H1 (cell line): Measurements from ENCODE around the gene LBX1. TPM values are rescaled to one million over a fixed set of nuclear protein-coding genes. Genes with fewer than 3 reads are reported as not detected.

Experiments used
- CTCF ChIA-PET: fragments of 300-600 bp; sonication (Branson Sonifier 250); formaldehyde crosslinking; loops from one replicate; lab custom pipeline; 2021; ENCODE audit not compliant: partially characterized antibody; lab: Charles Lee
- POLR2A ChIA-PET: fragments of 300-600 bp; sonication (Branson Sonifier 250); formaldehyde crosslinking; loops from one replicate; lab custom pipeline; 2021; ENCODE audit warnings: inconsistent platforms; ENCODE audit not compliant: partially characterized antibody; lab: Charles Lee
- DNase-seq, 2 experiments: peaks; one replicate each; pipeline versions ENCODE4 v3.0.0 to v3.0.0-alpha.2; 2010 to 2022; ENCODE audit warnings: low spot score in 2 of 2, low read depth in 1 of 2, mixed read lengths in 1 of 2
- FAIRE-seq: peaks from 2 replicates; lab custom pipeline; 2011; peaks lifted over from hg19 to GRCh38; lab: Jason Lieb, UNC
- H2AFZ ChIP-seq: 2 replicates; pipeline ENCODE4 v1.8.1; 2012; ENCODE audit warnings: low read length, inconsistent platforms
- H2AK5ac ChIP-seq: 2 replicates; pipeline ENCODE4 v1.6.1; 2013; ENCODE audit warnings: low read depth, low read length
- H2BK120ac ChIP-seq: replicated peaks from 2 replicates; pipeline ENCODE3; 2013; ENCODE audit warnings: low read depth, low read length, inconsistent platforms
- H2BK12ac ChIP-seq: 2 replicates; pipeline ENCODE4 v1.6.1; 2013; ENCODE audit warnings: low read depth, low read length
- H2BK15ac ChIP-seq: 2 replicates; pipeline ENCODE4 v1.6.1; 2013; ENCODE audit warnings: low read length
- H2BK20ac ChIP-seq: 2 replicates; pipeline ENCODE4 v1.6.1; 2013; ENCODE audit warnings: low read length
- H2BK5ac ChIP-seq: 2 replicates; pipeline ENCODE4 v1.6.1; 2013; ENCODE audit warnings: low read depth, low read length
- H3K14ac ChIP-seq: 2 replicates; pipeline ENCODE4 v1.6.1; 2013; ENCODE audit warnings: inconsistent platforms; ENCODE audit not compliant: insufficient read length
- H3K18ac ChIP-seq: 2 replicates; pipeline ENCODE4 v1.6.1; 2013; ENCODE audit warnings: low read length; ENCODE audit errors: extremely low read depth
- H3K23ac ChIP-seq: 2 replicates; pipeline ENCODE4 v1.6.1; 2013; ENCODE audit warnings: inconsistent platforms; ENCODE audit not compliant: insufficient read length
- H3K23me2 ChIP-seq: 2 replicates; pipeline ENCODE4 v1.6.1; 2013; ENCODE audit warnings: low read depth, low read length
- H3K27ac ChIP-seq: 2 replicates; pipeline ENCODE4 v1.6.1; 2011; ENCODE audit warnings: low read depth, low read length, inconsistent platforms
- H3K27me3 ChIP-seq, 4 experiments: replicated peaks in 1 of 4; 1 replicate in 1 of 4; 2 replicates in 3 of 4; pipeline versions ENCODE4 v1.6.1 to v1.8.1; 2011 to 2013; ENCODE audit warnings: low read length in 3 of 4, mild to moderate bottlenecking in 3 of 4, inconsistent platforms in 2 of 4, mixed read lengths in 2 of 4, moderate library complexity in 1 of 4; ENCODE audit not compliant: control insufficient read depth in 3 of 4, insufficient read depth in 3 of 4; ENCODE audit errors: extremely low read depth in 1 of 4
- H3K36me3 ChIP-seq, 4 experiments: 2 replicates each; pipeline versions ENCODE4 v1.6.1 to v1.8.1; 2011 to 2013; ENCODE audit warnings: mild to moderate bottlenecking in 4 of 4, low read length in 3 of 4, moderate library complexity in 2 of 4, control low read depth in 1 of 4, inconsistent platforms in 1 of 4; ENCODE audit not compliant: insufficient read depth in 4 of 4, control insufficient read depth in 2 of 4
- H3K4ac ChIP-seq: replicated peaks from 2 replicates; pipeline ENCODE3; 2013; ENCODE audit warnings: low read length, low read depth, mixed read lengths, inconsistent platforms; ENCODE audit not compliant: insufficient read length
- H3K4me1 ChIP-seq, 4 experiments: replicated peaks in 1 of 4; 1 replicate in 1 of 4; 2 replicates in 3 of 4; pipeline versions ENCODE4 v1.6.1 to v1.8.1; 2011 to 2013; ENCODE audit warnings: low read length in 3 of 4, inconsistent platforms in 2 of 4, mixed read lengths in 1 of 4; ENCODE audit not compliant: insufficient read depth in 4 of 4, control insufficient read depth in 3 of 4
- H3K4me2 ChIP-seq, 2 experiments: 2 replicates each; pipeline versions ENCODE4 v1.6.1 to v1.8.1; 2011 to 2013; ENCODE audit warnings: low read depth in 2 of 2, low read length in 2 of 2, control low read depth in 1 of 2, inconsistent platforms in 1 of 2, mild to moderate bottlenecking in 1 of 2; ENCODE audit not compliant: insufficient read depth in 1 of 2
- H3K4me3 ChIP-seq, 4 experiments: fragments of 200-600, 300-600 bp in 1 of 4; sonication (generic), shearing (Covaris generic), sonication (Bioruptor Twin) in 1 of 4; 2 replicates each; pipeline versions ENCODE4 v1.5.1 to v1.8.1; 2011 to 2016; ENCODE audit warnings: low read length in 4 of 4, low read depth in 3 of 4, control low read depth in 2 of 4, inconsistent platforms in 2 of 4, mild to moderate bottlenecking in 2 of 4, mixed read lengths in 1 of 4, moderate library complexity in 1 of 4; ENCODE audit not compliant: insufficient read depth in 2 of 4; ENCODE audit errors: extremely low read depth in 1 of 4
- H3K56ac ChIP-seq: replicated peaks from 2 replicates; pipeline ENCODE3; 2013; ENCODE audit warnings: low read depth, mild to moderate bottlenecking, mixed read lengths, low read length, inconsistent platforms; ENCODE audit not compliant: insufficient read length
- H3K79me1 ChIP-seq: 2 replicates; pipeline ENCODE4 v1.6.1; 2013; ENCODE audit warnings: low read depth, low read length, control low read depth
- H3K79me2 ChIP-seq, 2 experiments: 2 replicates each; pipeline versions ENCODE4 v1.6.1 to v1.8.1; 2012 to 2013; ENCODE audit warnings: low read length in 2 of 2, mild to moderate bottlenecking in 2 of 2, inconsistent platforms in 1 of 2; ENCODE audit not compliant: insufficient read depth in 2 of 2, control insufficient read depth in 1 of 2
- H3K9ac ChIP-seq, 4 experiments: replicated peaks in 1 of 4; 1 replicate in 1 of 4; 2 replicates in 3 of 4; pipeline versions ENCODE4 v1.6.1 to v1.8.1; 2011 to 2013; ENCODE audit warnings: low read depth in 3 of 4, low read length in 3 of 4, control low read depth in 2 of 4, mild to moderate bottlenecking in 2 of 4, moderate library complexity in 2 of 4, inconsistent platforms in 1 of 4; ENCODE audit errors: extremely low read depth in 1 of 4
- H3K9me3 ChIP-seq, 2 experiments: 2 replicates each; pipeline versions ENCODE4 v1.6.1 to v1.8.1; 2012 to 2013; ENCODE audit warnings: mild to moderate bottlenecking in 2 of 2, moderate library complexity in 2 of 2, control low read depth in 1 of 2, inconsistent platforms in 1 of 2, low read depth in 1 of 2, low read length in 1 of 2, mixed read lengths in 1 of 2; ENCODE audit not compliant: insufficient read depth in 2 of 2
- H4K20me1 ChIP-seq, 2 experiments: replicated peaks in 1 of 2; 2 replicates each; pipeline versions ENCODE3 to v1.8.1; 2011 to 2013; ENCODE audit warnings: inconsistent platforms in 2 of 2, low read length in 2 of 2, mild to moderate bottlenecking in 1 of 2; ENCODE audit not compliant: insufficient read depth in 2 of 2, control insufficient read depth in 1 of 2
- H4K5ac ChIP-seq: 2 replicates; pipeline ENCODE4 v1.6.1; 2013; ENCODE audit warnings: low read length, low read depth, mixed read lengths, inconsistent platforms; ENCODE audit not compliant: insufficient read length
- H4K8ac ChIP-seq: 2 replicates; pipeline ENCODE4 v1.8.0; 2013; ENCODE audit warnings: mild to moderate bottlenecking, moderate library complexity, low read length, inconsistent platforms; ENCODE audit not compliant: insufficient read depth; ENCODE audit errors: extremely low read depth
- H4K91ac ChIP-seq: replicated peaks from 2 replicates; pipeline ENCODE3; 2013; ENCODE audit warnings: low read length, mixed read lengths, inconsistent platforms; ENCODE audit not compliant: insufficient read length
- CBX8 ChIP-seq: fragments of 300-800, 300-1000 bp; sonication (generic); IDR thresholded peaks from 2 replicates; pipeline ENCODE4 v1.7.1; 2016; ENCODE audit warnings: low read depth, low read length, borderline replicate concordance
- CHD2 ChIP-seq: IDR thresholded peaks from 2 replicates; pipeline ENCODE4 v1.6.1; 2012; ENCODE audit warnings: low read length, improper control_type of control experiment
- CTCF ChIP-seq, 3 experiments: IDR thresholded peaks; 1 replicate in 2 of 3; 2 replicates in 1 of 3; pipeline versions ENCODE4 v1.5.1 to v1.6.1; 2011; ENCODE audit warnings: low read length in 3 of 3, mild to moderate bottlenecking in 3 of 3, inconsistent platforms in 2 of 3, low read depth in 1 of 3, moderate library complexity in 1 of 3; ENCODE audit not compliant: insufficient read depth in 1 of 3; ENCODE audit errors: control extremely low read depth in 1 of 3
- EZH2 ChIP-seq: fragments of 200-600 bp; sonication (generic); IDR thresholded peaks from 2 replicates; pipeline ENCODE4 v1.7.1; 2012; ENCODE audit warnings: low read depth, mild to moderate bottlenecking, moderate library complexity, low read length, inconsistent platforms; ENCODE audit not compliant: severe bottlenecking
- KDM1A ChIP-seq: fragments of 200-600, 300-600 bp; sonication (generic); IDR thresholded peaks from 2 replicates; pipeline ENCODE4 v1.7.1; 2016; ENCODE audit warnings: mild to moderate bottlenecking, low read length, borderline replicate concordance
- RFX5 ChIP-seq: IDR thresholded peaks from 2 replicates; pipeline ENCODE4 v1.6.1; 2011; ENCODE audit warnings: low read depth, low read length, improper control_type of control experiment, borderline replicate concordance
- RNF2 ChIP-seq: fragments of 200-900, 300-1000 bp; sonication (generic); IDR thresholded peaks from 2 replicates; pipeline ENCODE4 v1.7.1; 2016; ENCODE audit warnings: borderline replicate concordance, low read depth, mild to moderate bottlenecking, antibody characterized with exemption, low read length; ENCODE audit not compliant: poor library complexity, severe bottlenecking; ENCODE audit errors: missing control alignments
- TAF7 ChIP-seq: optimal IDR thresholded peaks from 2 replicates; pipeline ENCODE3; 2011; ENCODE audit warnings: low read depth, mild to moderate bottlenecking, inconsistent platforms, low read length, moderate library complexity, borderline replicate concordance
- WGBS, 2 experiments: shearing (Covaris generic) in 1 of 2; methylation state at CpG; one replicate each; pipeline versions ENCODE4 v1.1.6 to v1.1.7; 2013 to 2015; ENCODE audit warnings: low lambda C conversion rate in 2 of 2, mixed read lengths in 2 of 2, inconsistent platforms in 1 of 2, low coverage in 1 of 2, missing lambda C conversion rate in 1 of 2; ENCODE audit not compliant: insufficient replicate concordance in 2 of 2, insufficient coverage in 1 of 2, insufficient read length in 1 of 2; ENCODE audit errors: extremely low coverage in 1 of 2, missing lambda C conversion rate in 1 of 2; 5-methylcytosine and 5-hydroxymethylcytosine counted together
- polyA plus RNA-seq, 7 experiments: library from polyadenylated mRNA; depleted of rRNA in 3 of 7; stranded (reverse) in 5 of 7; unstranded in 2 of 7; fragments of >200 nt in 5 of 7; fragments of 200-250 nt in 2 of 7; gene quantifications; 1 replicate in 5 of 7; 2 replicates in 1 of 7; 4 replicates in 1 of 7; pipeline versions ENCODE4 v1.2.1 to v1.2.3, GENCODE V29; 2011 to 2013; ENCODE audit warnings: missing spikeins in 2 of 7, mixed read lengths in 2 of 7
- total RNA-seq: library from RNA; stranded (reverse); fragmentation: NEBNext Ultra II Directional; extraction: Animal tissue kit (Norgen Biotek cat#: 25700); gene quantifications from 2 replicates; pipeline ENCODE4 v1.2.1, GENCODE V29; 2021

The LBX1 gene
- total and polyA plus RNA-seq, 2 of the 8 experiments (the other 6 are each of a cell fraction or from before 2014, with no cell fraction given) = not detected

GRCh38 chr10:101237982-101238731, 8.9 kb upstream of the LBX1 start:
- no peak overlapping the region for H2BK5ac ChIP-seq
- no peak overlapping the region for H4K8ac ChIP-seq
- no peak overlapping the region for H3K4me3 ChIP-seq
- H3K9ac ChIP-seq = no peak overlapping the region
- no peak overlapping the region for H2BK20ac ChIP-seq
- H2AFZ ChIP-seq = no peak overlapping the region
- no peak overlapping the region; the same call in 1 of the 2 replicates for H3K18ac ChIP-seq
- FAIRE-seq = no peak
- peaks cover 0 to 14% (median 6%) of the 10 kb centered on the region in 4 experiments; a peak in 6 of 7 replicates for H3K4me1 ChIP-seq
- no peak overlapping the region for H2BK12ac ChIP-seq
- peaks cover 75 to 87% (median 81%) of the 10 kb centered on the region in 4 experiments for H3K27me3 ChIP-seq
- DNase-seq = no peak
- no peak overlapping the region for H3K56ac ChIP-seq
- H4K91ac ChIP-seq = no peak overlapping the region
- no peak overlapping the region for H2AK5ac ChIP-seq
- H3K27ac ChIP-seq = no peak overlapping the region
- no peak overlapping the region for H3K23ac ChIP-seq
- no peaks in the 10 kb centered on the region for H3K9me3 ChIP-seq
- CTCF ChIA-PET = interaction anchor here (0.6 to 10.4 kb wide), 25 partner anchors 8 to 211 kb away, joined by 3 to 113 read pairs (median 5); partner anchors contain the start of gene LBX1
- H2BK120ac ChIP-seq = no peak overlapping the region
- no peaks in the 10 kb centered on the region for H3K79me1 ChIP-seq
- peak overlapping the region; percentile 5 to 71; a peak in 2 of 4 replicates for H3K4me2 ChIP-seq
- peaks cover 11% of the 10 kb centered on the region; the same call in 1 of the 2 replicates for H3K23me2 ChIP-seq
- H3K36me3 ChIP-seq = no peaks in the 10 kb centered on the region
- WGBS, 2 experiments = 9% methylated on average over 24 of the region's 31 CpGs; no CpG with 5 or more reads in 1 of the 2 experiments
- no peak overlapping the region for H3K4ac ChIP-seq
- no peak overlapping the region for H4K5ac ChIP-seq
- POLR2A ChIA-PET = interaction anchor here (1.1 to 1.2 kb wide), 2 partner anchors 10 to 341 kb away, joined by 3 read pairs; no protein-coding TSS in a partner anchor
- peaks cover 10 to 22% of the 10 kb centered on the region in 2 experiments for H4K20me1 ChIP-seq
- H2BK15ac ChIP-seq = no peak overlapping the region
- H3K79me2 ChIP-seq = no peaks in the 10 kb centered on the region
- no peak overlapping the region for H3K14ac ChIP-seq
- TF ChIP-seq RNF2 (peak; percentile 38), TAF7 (no peak), CTCF (IDR thresholded peaks at IDR 0.05; ENCODE audit: control extremely low read depth in 1 of 3, insufficient read depth in 1 of 3, low read depth in 1 of 3, low read length in 3 of 3) (no peak), RFX5 (no peak), CHD2 (no peak), EZH2 (peak; percentile 20), CBX8 (peak; percentile 28), KDM1A (no peak)
